HG03571 (cell line): Measurements from ENCODE around the gene FAM210A.
"Not testable (repeated sequence)": the region's sequence is repeated elsewhere in the genome, so short reads cannot be mapped to it uniquely, and the experiment has no call there.

Experiments used
- ATAC-seq: cut with Tn5 transposase; IDR thresholded peaks from one replicate; pipeline ENCODE4 v1.9.1; 2021; ENCODE audit not compliant: unreplicated experiment

Gene FAM210A

DNA sequence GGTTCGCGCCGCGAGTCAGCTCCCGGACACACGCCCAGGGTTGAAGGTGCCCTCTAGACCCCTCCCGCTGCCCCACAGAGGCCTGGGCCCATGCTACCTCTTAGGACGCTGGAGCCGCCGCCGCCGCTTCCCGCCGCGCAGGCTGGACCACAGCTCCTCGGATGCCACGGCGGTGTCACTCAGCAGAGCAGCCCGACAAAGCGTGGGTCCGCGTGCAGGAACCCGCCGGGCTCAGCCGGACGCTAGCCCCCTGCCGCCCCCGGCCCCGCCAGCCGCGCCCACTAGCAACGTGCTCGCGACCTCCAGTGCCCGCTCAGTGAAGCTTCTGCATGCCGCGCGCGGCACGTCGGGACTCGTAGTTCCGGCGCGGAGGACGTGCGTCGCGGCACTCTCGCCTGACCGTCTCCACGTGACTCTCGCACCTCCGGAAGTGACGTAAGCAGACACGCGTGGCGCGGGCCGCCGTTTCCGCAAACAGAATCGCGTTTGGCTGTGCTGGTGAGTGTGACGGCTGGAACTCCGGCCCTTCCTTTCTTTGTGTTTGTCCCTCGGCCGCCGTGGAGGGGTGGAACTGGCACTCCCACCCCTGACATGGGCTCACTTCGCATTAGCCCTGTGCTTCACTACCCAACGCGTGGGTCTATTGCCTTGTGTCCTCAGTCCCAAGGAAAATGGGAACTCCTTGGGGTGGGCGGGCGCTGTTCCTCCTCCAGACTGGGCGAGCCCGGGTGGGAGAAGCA lies at the start of gene FAM210A, which contains the start of gene RNMT:
Gene FAM210A, minus strand, starts transcription at position 327 of the 740 bp plus-strand sequence. CDS start 44,481 bp downstream, outside the sequence.
Gene RNMT, plus strand, starts transcription at position 442 of the 740 bp plus-strand sequence. CDS start 4,845 bp downstream, outside the sequence.
- peak; percentile 96 for ATAC-seq

DNA sequence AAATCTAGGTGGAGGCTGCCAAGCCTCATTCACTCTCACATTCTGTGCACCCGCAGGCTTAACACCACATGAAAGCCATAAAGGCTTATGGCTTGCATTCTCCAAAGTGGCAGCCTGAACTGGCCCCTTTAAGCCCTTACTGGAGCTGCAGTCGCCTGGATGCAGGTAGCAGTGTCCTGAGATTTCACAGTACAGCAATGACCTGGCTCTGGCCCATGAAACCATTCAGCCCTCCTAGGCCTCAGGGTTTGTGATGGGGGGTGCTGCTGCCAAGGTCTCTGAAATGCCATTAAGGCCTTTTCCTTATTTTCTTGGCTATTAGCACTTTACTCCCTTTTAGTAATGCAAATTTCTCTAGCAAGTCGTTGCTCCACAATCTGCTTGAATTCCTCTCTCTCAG lies 48.7 kb upstream of the FAM210A start:
- ATAC-seq, result no peak

DNA sequence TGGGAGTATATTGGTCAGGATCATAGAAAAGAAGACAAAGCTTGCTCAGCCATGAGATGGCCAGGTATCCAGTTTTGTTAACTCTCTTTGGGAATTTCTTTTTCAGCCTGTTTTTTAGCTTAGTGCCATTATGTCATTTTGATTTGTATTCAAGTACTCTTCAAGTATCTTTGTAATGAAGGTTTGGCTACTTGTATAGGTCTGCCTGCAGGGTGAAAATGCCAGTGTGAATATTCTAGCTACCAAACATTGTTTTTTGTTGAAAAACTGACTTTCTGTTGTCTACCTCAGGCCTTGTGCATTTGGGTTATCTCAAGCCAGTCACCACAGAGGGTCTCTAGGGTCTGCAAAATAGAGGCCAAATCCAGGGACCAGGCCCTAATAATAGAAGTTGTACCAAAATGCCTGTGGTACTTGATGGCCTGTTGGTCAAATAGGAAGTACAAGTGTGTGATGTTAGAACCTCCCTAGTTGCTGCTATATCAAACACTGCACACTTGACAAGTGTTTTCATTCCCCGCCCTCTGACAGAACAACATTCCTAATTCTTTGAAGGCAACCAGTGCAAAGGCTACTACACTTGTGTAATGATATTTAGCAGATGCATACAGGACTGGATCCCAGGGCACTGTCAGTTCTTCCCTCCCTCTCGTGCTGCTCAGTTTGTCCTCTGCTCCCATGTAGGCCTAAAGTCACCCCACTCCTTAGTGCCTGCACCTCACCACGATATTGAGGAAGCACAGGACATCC lies 36.5 kb upstream of the FAM210A start:
- ATAC-seq, result no peak

GRCh38 chr18:13760047-13760446 lies 33.7 kb upstream of the FAM210A start:
- ATAC-seq, result no peak

DNA sequence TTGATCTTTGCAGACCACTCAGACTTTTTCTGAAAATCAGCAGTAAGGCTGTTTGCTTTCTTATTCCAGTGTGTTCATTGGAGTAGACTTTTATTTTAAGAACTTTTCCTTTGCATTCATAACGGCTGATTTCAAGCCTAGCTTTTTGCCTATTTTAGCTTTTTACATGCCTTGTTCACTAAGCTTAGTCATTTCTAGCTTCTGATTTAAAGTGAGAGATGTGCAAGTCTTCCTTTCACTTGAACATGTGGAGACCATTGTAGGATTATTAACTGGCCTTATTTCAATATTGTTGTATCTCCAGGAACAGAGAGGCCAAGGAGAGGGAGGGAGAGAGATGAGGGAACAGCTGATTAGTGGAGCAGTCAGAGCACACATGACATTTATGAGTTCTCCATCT lies 32.3 kb upstream of the FAM210A start:
- ATAC-seq, result no peak

- ATAC-seq, result no peak
Measured at GRCh38 chr18:13756671-13757070, 30.3 kb upstream of the FAM210A start.

DNA sequence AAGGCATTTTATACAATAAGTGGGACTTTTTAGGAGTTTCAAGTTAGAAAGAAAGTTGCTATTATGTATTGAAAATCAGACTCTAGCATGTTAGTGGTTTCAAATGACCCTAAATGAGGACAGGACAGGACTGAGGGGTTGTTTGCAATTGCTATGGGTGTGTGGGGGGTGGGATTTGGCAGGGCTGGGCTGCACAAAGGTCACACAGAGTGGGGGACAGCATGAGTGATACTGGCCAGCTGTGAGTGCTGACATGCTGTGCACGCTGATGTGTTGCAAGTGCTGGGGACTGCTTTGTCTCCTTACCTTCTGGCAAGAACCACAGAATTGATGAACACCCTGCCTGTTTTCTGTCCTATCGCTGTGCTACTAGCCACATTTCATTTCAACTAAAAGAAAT lies 29.9 kb upstream of the FAM210A start:
- no peak for ATAC-seq

DNA sequence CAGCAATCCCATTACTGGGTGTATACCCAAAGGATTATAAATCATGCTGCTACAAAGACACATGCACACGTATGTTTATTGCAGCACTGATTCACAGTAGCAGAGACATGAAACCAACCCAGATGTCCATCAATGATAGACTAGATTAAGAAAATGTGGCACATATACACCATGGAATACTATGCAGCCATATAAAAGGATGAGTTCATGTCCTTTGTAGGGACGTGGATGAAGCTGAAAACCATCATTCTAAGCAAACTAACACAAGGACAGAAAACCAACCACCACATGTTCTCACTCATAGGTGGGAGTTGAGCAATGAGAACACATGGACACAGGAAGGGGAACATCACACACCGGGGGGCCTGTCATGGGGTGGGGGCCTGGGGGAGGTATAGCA lies 25.2 kb upstream of the FAM210A start:
- not testable (repeated sequence) for ATAC-seq

DNA sequence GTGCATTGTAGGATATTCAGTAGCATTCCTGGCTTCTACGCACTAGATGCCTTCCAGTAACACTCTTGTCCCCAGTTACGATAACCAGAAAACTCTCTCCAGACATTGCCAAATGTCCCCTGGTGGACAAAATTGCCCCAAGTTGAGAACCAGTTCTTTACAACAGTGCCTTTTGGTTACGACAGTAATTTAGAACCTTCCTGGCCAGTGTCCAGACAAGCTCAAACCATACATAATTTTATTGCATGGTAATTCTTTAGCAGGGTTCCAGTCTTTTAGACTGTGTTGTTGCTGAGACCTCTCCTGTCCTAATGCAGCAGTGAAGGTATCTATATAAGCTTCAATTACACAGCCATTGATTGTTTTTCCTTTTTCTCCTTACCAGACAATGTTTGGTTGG lies 20.3 kb upstream of the FAM210A start:
- no peak for ATAC-seq

DNA sequence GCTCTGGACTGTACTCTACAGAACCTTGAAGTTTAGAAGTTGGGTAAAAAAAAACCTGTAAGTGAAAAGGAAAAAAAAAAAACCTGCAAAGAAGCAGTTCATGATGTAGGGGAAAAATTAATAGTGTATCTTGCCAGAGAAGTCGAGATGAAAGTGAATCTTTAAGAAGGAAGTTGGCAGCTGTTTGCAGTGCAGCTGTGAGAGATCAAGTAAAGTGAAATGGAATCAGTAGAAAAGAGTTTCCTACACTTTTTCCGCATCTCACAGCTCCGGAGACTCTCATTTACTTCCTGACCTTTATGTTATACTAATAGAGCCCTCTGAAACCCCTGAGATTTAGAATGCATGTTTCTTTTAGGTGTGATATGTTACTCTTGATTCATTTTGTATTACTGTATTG lies 19.3 kb upstream of the FAM210A start:
- no peak for ATAC-seq

- ATAC-seq, result no peak
Measured at GRCh38 chr18:13735681-13736080, 9.3 kb upstream of the FAM210A start.

DNA sequence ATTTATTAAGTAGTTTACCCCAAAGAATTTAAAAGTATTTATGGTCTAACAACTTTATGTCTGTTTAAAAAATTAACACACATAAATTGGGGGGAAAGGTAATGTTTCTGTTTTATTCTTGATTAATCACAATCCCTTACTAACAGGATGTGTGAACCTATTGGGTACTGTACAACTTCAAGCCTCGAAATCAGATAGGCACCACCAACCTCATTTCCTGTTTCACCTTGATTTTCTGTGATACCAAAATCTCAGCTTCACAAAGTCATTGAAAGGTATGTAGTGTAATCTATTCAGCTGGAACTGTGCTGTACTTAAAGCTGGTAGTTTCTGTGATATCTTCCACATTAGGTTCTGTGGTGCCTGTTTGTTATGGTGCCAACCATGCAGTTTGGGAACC lies 4.1 kb upstream of the FAM210A start:
- no peak for ATAC-seq

GRCh38 chr18:13726972-13727331 lies 594 bp upstream of the FAM210A start:
- ATAC-seq, result no peak

GRCh38 chr18:13725566-13726231 lies 659 bp downstream of the FAM210A start:
- ATAC-seq, result peak; percentile 25

GRCh38 chr18:13720847-13721246 lies 5.5 kb downstream of the FAM210A start:
- no peak for ATAC-seq

DNA sequence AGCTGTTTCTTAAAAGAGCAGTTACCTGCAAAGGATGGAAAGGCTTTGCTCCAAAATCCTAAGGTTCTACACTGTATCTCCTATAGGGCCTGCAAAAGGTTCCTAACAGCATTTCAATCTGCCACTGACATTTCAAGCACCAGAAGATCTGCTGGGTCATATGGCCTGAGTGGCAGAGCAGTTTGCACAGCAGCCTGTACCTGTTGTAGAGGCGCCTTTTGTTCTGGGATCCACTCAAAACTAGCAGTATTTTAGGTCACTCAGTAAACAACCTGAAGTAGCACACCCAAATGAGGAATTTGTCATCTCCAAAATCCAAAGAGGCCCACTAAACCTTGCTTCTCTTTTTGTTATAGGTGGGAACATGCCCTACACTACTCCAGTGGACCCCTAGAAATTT lies 6.2 kb downstream of the FAM210A start:
- no peak for ATAC-seq

DNA sequence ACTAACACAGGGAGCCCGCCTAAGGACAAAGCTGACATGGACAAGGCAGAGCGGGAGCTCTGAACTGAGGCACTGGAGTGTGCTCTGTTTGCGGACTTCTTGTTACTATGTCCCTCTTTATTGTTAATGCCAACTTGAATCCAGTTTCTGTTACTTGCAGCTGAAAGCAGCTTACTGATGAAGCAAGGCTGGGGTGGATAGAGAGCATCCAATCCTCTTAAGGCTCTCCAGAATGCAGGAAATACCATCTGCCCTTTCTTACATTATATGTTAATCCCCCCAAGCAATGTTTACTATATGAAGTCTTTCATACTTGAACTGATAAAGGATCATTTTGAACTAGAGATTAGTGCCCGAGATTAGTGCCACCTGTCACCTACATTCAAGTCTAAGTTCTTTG lies 9.4 kb downstream of the FAM210A start:
- ATAC-seq, result no peak

DNA sequence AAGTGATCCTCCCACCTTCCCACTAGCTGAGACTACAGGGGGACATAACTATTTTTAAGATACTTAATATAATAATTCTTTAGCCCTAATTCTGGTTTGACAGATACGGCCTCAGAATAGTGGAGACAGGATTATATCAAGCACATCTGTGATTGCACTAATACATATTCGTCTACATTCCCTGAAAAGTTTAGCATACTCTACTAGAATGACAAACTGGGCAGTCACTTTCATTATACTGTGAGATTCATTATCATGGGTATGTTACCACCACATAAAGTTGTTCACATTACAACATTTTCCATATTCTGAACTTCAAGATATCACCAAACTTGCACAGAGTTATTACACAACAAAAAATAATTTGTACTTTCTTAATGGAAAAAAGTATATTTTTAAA lies 11.0 kb downstream of the FAM210A start:
- ATAC-seq, result no peak

- ATAC-seq, result no peak
Measured at GRCh38 chr18:13713455-13714055, 12.8 kb downstream of the FAM210A start.

GRCh38 chr18:13712400-13713131 lies 13.8 kb downstream of the FAM210A start:
- no peak for ATAC-seq

GRCh38 chr18:13710414-13710831 lies 15.9 kb downstream of the FAM210A start:
- ATAC-seq, result no peak
